HEK293 (cell line): ENCODE measurements around the gene RAP1GAP.

Source experiments
- SP2 ChIP-seq: fragments of 450-650 bp; formaldehyde crosslinking; IDR thresholded peaks from 2 replicates; pipeline ENCODE4 v1.5.1; 2016; ENCODE audit warnings: missing biosample characterization, missing genetic modification characterization
- ZNF416 ChIP-seq: fragments of 450-650 bp; formaldehyde crosslinking; IDR thresholded peaks from 2 replicates; pipeline ENCODE4 v1.5.1; 2016; ENCODE audit warnings: missing biosample characterization, missing genetic modification characterization
- ZNF707 ChIP-seq: fragments of 450-650 bp; formaldehyde crosslinking; IDR thresholded peaks from 2 replicates; pipeline ENCODE4 v1.5.1; 2016; ENCODE audit warnings: missing biosample characterization, missing genetic modification characterization
- TF ChIP-seq, protein P1 (sequence below): fragments of 450-650 bp; formaldehyde crosslinking; IDR thresholded peaks from 2 replicates; pipeline ENCODE4 v1.5.1; 2016; ENCODE audit warnings: missing biosample characterization, missing genetic modification characterization
- TF ChIP-seq, protein P2 (sequence below): fragments of 450-650 bp; formaldehyde crosslinking; IDR thresholded peaks from 2 replicates; pipeline ENCODE4 v1.5.1; 2016; ENCODE audit warnings: missing biosample characterization, missing genetic modification characterization
- TF ChIP-seq, protein P3 (sequence below): fragments of 450-650 bp; formaldehyde crosslinking; IDR thresholded peaks from 2 replicates; pipeline ENCODE4 v1.5.1; 2016; ENCODE audit warnings: missing biosample characterization, missing genetic modification characterization
- TF ChIP-seq, protein P4 (sequence below): fragments of 450-650 bp; formaldehyde crosslinking; IDR thresholded peaks from 2 replicates; pipeline ENCODE4 v1.5.1; 2016; ENCODE audit warnings: missing biosample characterization, missing genetic modification characterization
- TF ChIP-seq, protein P5 (sequence below): sonication (generic); formaldehyde crosslinking; IDR thresholded peaks from 2 replicates; pipeline ENCODE4 v1.8.1; 2022; ENCODE audit warnings: mild to moderate bottlenecking, moderate library complexity, missing genetic modification reagents

DNA sequence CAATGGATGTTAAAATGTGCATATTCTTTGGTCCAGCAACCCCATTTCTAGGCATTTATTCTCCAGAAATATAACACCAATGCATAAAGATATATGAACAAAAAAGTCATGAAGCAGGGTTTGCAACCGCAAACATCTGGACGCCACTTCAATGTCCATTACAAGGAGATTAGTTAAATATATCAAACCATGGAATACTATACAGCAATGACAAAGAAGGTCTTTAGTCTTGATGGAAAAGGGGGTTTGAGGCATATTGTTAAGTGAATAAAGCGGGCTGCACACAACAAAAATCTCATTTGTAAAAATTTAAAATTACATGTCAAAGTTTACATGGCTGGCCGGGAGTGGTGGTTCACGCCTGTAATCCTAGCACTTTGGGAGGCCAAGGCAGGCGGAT is 31.6 kb downstream of the RAP1GAP start:
- TF ChIP-seq, protein P1, sequence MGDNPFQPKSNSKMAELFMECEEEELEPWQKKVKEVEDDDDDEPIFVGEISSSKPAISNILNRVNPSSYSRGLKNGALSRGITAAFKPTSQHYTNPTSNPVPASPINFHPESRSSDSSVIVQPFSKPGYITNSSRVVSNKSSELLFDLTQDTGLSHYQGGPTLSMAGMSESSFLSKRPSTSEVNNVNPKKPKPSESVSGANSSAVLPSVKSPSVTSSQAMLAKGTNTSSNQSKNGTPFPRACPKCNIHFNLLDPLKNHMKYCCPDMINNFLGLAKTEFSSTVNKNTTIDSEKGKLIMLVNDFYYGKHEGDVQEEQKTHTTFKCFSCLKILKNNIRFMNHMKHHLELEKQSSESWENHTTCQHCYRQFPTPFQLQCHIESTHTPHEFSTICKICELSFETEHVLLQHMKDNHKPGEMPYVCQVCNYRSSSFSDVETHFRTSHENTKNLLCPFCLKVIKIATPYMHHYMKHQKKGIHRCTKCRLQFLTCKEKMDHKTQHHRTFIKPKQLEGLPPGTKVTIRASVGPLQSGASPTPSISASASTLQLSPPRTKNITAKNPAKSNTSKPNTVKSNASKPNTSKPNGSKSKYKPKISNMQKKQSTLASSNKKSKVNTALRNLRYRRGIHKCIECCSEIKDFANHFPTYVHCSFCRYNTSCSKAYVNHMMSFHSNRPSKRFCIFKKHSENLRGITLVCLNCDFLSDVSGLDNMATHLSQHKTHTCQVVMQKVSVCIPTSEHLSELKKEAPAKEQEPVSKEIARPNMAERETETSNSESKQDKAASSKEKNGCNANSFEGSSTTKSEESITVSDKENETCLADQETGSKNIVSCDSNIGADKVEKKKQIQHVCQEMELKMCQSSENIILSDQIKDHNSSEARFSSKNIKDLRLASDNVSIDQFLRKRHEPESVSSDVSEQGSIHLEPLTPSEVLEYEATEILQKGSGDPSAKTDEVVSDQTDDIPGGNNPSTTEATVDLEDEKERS (tag by site-specific recombination), result no peak
- TF ChIP-seq, protein P2, sequence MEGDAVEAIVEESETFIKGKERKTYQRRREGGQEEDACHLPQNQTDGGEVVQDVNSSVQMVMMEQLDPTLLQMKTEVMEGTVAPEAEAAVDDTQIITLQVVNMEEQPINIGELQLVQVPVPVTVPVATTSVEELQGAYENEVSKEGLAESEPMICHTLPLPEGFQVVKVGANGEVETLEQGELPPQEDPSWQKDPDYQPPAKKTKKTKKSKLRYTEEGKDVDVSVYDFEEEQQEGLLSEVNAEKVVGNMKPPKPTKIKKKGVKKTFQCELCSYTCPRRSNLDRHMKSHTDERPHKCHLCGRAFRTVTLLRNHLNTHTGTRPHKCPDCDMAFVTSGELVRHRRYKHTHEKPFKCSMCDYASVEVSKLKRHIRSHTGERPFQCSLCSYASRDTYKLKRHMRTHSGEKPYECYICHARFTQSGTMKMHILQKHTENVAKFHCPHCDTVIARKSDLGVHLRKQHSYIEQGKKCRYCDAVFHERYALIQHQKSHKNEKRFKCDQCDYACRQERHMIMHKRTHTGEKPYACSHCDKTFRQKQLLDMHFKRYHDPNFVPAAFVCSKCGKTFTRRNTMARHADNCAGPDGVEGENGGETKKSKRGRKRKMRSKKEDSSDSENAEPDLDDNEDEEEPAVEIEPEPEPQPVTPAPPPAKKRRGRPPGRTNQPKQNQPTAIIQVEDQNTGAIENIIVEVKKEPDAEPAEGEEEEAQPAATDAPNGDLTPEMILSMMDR (tag by site-specific recombination), result no peak
- TF ChIP-seq ZNF707 (tag by site-specific recombination) (no peak), SP2 (tag by site-specific recombination) (no peak), ZNF416 (tag by site-specific recombination) (no peak)
- TF ChIP-seq, protein P3, sequence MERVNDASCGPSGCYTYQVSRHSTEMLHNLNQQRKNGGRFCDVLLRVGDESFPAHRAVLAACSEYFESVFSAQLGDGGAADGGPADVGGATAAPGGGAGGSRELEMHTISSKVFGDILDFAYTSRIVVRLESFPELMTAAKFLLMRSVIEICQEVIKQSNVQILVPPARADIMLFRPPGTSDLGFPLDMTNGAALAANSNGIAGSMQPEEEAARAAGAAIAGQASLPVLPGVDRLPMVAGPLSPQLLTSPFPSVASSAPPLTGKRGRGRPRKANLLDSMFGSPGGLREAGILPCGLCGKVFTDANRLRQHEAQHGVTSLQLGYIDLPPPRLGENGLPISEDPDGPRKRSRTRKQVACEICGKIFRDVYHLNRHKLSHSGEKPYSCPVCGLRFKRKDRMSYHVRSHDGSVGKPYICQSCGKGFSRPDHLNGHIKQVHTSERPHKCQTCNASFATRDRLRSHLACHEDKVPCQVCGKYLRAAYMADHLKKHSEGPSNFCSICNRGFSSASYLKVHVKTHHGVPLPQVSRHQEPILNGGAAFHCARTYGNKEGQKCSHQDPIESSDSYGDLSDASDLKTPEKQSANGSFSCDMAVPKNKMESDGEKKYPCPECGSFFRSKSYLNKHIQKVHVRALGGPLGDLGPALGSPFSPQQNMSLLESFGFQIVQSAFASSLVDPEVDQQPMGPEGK (tag by site-specific recombination), result no peak
- TF ChIP-seq, protein P4, sequence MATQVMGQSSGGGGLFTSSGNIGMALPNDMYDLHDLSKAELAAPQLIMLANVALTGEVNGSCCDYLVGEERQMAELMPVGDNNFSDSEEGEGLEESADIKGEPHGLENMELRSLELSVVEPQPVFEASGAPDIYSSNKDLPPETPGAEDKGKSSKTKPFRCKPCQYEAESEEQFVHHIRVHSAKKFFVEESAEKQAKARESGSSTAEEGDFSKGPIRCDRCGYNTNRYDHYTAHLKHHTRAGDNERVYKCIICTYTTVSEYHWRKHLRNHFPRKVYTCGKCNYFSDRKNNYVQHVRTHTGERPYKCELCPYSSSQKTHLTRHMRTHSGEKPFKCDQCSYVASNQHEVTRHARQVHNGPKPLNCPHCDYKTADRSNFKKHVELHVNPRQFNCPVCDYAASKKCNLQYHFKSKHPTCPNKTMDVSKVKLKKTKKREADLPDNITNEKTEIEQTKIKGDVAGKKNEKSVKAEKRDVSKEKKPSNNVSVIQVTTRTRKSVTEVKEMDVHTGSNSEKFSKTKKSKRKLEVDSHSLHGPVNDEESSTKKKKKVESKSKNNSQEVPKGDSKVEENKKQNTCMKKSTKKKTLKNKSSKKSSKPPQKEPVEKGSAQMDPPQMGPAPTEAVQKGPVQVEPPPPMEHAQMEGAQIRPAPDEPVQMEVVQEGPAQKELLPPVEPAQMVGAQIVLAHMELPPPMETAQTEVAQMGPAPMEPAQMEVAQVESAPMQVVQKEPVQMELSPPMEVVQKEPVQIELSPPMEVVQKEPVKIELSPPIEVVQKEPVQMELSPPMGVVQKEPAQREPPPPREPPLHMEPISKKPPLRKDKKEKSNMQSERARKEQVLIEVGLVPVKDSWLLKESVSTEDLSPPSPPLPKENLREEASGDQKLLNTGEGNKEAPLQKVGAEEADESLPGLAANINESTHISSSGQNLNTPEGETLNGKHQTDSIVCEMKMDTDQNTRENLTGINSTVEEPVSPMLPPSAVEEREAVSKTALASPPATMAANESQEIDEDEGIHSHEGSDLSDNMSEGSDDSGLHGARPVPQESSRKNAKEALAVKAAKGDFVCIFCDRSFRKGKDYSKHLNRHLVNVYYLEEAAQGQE, result no peak
- TF ChIP-seq, protein P5, sequence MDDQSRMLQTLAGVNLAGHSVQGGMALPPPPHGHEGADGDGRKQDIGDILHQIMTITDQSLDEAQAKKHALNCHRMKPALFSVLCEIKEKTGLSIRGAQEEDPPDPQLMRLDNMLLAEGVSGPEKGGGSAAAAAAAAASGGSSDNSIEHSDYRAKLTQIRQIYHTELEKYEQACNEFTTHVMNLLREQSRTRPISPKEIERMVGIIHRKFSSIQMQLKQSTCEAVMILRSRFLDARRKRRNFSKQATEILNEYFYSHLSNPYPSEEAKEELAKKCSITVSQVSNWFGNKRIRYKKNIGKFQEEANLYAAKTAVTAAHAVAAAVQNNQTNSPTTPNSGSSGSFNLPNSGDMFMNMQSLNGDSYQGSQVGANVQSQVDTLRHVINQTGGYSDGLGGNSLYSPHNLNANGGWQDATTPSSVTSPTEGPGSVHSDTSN (CRISPR knock-in tag), result no peak
